Measurements from ENCODE around the gene HM13. TPM values are rescaled to one million over a fixed set of nuclear protein-coding genes. Genes with fewer than 3 reads are reported as not detected.
"Not testable (repeated sequence)": the region's sequence is repeated elsewhere in the genome, so short reads cannot be mapped to it uniquely, and the experiment has no call there.

The HM13 gene
- total RNA-seq, 5 donors from 2014 or later (not counting 1 experiment from before 2014, with no cell fraction given): 108 to 149 (median 140) TPM

DNA sequence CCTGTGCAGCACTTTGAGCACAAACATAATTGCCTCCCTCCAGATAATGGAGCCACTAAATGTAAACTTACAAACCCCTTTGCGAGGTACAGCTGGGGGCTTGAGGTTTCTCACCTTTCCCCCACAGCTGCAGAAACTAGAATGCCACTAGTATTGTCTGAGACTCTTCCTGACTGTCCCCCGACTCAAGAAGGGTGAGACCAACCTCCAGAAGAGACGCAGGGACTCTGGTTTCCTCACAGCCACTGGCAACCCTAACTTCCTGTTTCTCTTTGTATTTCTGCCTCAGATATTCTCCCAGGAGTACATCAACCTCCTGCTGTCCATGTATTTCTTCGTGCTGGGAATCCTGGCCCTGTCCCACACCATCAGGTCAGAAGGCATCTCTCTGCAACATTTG, 23.6 kb downstream of the HM13 start:
- DNase-seq (no peak), ATAC-seq (replicated peaks in 1 of 4) (no peak)
- H3K9me3 Mint-ChIP-seq: no peaks in the 10 kb centered on the region
- POLR2A ChIA-PET: no interaction called here
- no peak overlapping the region for H3K4me3 Mint-ChIP-seq
- peaks cover 8 to 77% of the 10 kb centered on the region in 2 donors for H3K36me3 ChIP-seq (ENCODE audit: control insufficient read depth in 2 of 2, extremely low read depth in 1 of 2, insufficient read depth in 1 of 2, low read length in 1 of 2)
- H3K4me3 ChIP-seq (ENCODE audit: control insufficient read depth in 1 of 2, extremely low read depth in 1 of 2, low read length in 1 of 2): no peak overlapping the region
- 32% methylated on average over 4 of the region's 4 CpGs for WGBS (ENCODE audit: insufficient coverage)
- H3K36me3 Mint-ChIP-seq: peaks cover 47% of the 10 kb centered on the region
- peaks cover 10 to 28% (median 18%) of the 10 kb centered on the region in 3 donors for H3K4me1 Mint-ChIP-seq
- H3K9me3 ChIP-seq: no peaks in the 10 kb centered on the region
- peaks cover 0 to 9% of the 10 kb centered on the region in 2 experiments for H3K4me1 ChIP-seq (ENCODE audit: control insufficient read depth in 1 of 2, extremely low read depth in 1 of 2, insufficient read depth in 2 of 2, low read length in 2 of 2)
- CTCF ChIA-PET: no interaction called here
- H3K27ac ChIP-seq (ENCODE audit: low read length): no peak overlapping the region
- peak overlapping the region in 1 of 2 donors; percentile 4 for H3K27ac Mint-ChIP-seq
- no peaks in the 10 kb centered on the region for H3K27me3 Mint-ChIP-seq
- H3K27me3 ChIP-seq (replicated peaks in 1 of 2; ENCODE audit: control insufficient read depth in 2 of 2, extremely low read depth in 1 of 2, insufficient read depth in 2 of 2, low read length in 1 of 2): no peaks in the 10 kb centered on the region

DNA sequence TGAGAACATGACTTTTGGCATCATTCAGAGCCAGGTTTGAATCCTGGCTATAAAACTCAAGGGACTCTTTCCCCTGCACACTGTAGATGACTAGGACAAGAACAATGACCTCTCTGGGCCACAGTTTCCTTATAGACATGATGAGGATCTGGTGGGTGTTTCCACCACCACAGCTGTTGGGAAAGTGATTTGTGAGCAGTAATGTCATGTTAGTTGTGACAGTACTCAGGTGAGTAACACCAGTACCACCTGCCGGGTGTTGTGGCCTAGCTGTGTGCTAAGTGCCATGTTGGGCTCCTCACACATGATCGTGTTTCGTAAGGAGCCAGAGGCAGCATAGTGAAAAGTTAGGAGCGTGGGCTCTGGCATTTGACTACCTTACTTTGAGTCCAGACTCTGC, 24.1 kb downstream of the HM13 start:
- H3K36me3 ChIP-seq (ENCODE audit: control insufficient read depth in 2 of 2, extremely low read depth in 1 of 2, insufficient read depth in 1 of 2, low read length in 1 of 2): peaks cover 8 to 76% of the 10 kb centered on the region in 2 donors
- peaks cover 10 to 28% (median 18%) of the 10 kb centered on the region in 3 donors for H3K4me1 Mint-ChIP-seq
- ATAC-seq (replicated peaks in 1 of 4): no peak

DNA sequence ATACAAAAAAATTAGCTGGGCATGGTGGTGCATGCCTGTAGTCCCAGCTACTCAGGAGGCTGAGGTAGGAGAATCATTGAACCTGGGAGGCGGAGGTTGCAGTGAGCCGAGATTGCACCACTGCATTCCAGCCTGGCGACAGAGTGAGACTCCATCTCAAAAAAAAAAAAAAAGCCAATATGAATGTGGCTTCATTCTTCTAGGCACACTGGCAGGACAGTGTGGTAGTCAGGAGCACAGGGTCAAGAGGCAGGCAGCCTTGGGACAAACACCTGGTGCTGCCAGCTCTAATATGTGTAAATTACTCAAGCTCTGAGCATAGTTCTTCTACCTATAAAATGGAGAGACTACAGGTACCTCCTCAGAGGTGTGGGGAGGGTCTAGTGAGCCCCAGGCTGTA, 25.4 kb downstream of the HM13 start:
- Mint-ChIP-seq H3K36me3 (peaks cover 40% of the 10 kb centered on the region), H3K4me1 (peaks cover 10 to 25% (median 18%) of the 10 kb centered on the region in 3 donors)
- H3K27me3 ChIP-seq (replicated peaks in 1 of 2; ENCODE audit: control insufficient read depth in 2 of 2, extremely low read depth in 1 of 2, insufficient read depth in 2 of 2, low read length in 1 of 2); DNase-seq; POLR2A ChIA-PET; H3K4me3 ChIP-seq (ENCODE audit: control insufficient read depth in 1 of 2, extremely low read depth in 1 of 2, low read length in 1 of 2); H3K9me3 Mint-ChIP-seq; H3K4me3 Mint-ChIP-seq; H3K27ac Mint-ChIP-seq; ATAC-seq (replicated peaks in 1 of 4); CTCF ChIA-PET; H3K27ac ChIP-seq (ENCODE audit: low read length); H3K27me3 Mint-ChIP-seq; H3K9me3 ChIP-seq: not testable (repeated sequence)
- peaks cover 8 to 69% of the 10 kb centered on the region in 2 donors for H3K36me3 ChIP-seq (ENCODE audit: control insufficient read depth in 2 of 2, extremely low read depth in 1 of 2, insufficient read depth in 1 of 2, low read length in 1 of 2)
- peaks cover 0 to 11% of the 10 kb centered on the region in 2 experiments for H3K4me1 ChIP-seq (ENCODE audit: control insufficient read depth in 1 of 2, extremely low read depth in 1 of 2, insufficient read depth in 2 of 2, low read length in 2 of 2)
- 80% methylated on average over 1 of the region's 3 CpGs for WGBS (ENCODE audit: insufficient coverage)

More for the DNA sequence above, 24.1 kb downstream of the HM13 start:
- H3K27me3 Mint-ChIP-seq: no peaks in the 10 kb centered on the region
- H3K4me3 ChIP-seq (ENCODE audit: control insufficient read depth in 1 of 2, extremely low read depth in 1 of 2, low read length in 1 of 2): no peak overlapping the region
- CTCF ChIA-PET: no interaction called here
- no peak overlapping the region for H3K27ac ChIP-seq (ENCODE audit: low read length)
- POLR2A ChIA-PET: interaction anchor here in 1 of 2 donors (0.6 kb wide), 1 partner anchor 198 kb away, joined by 4 read pairs; no protein-coding TSS in a partner anchor
- no peaks in the 10 kb centered on the region for H3K27me3 ChIP-seq (replicated peaks in 1 of 2; ENCODE audit: control insufficient read depth in 2 of 2, extremely low read depth in 1 of 2, insufficient read depth in 2 of 2, low read length in 1 of 2)
- peak overlapping the region in 1 of 2 donors; percentile 4 for H3K27ac Mint-ChIP-seq
- 92% methylated on average over 2 of the region's 4 CpGs for WGBS (ENCODE audit: insufficient coverage)
- peaks cover 0 to 10% of the 10 kb centered on the region in 2 experiments for H3K4me1 ChIP-seq (ENCODE audit: control insufficient read depth in 1 of 2, extremely low read depth in 1 of 2, insufficient read depth in 2 of 2, low read length in 2 of 2)
- H3K9me3 ChIP-seq: no peaks in the 10 kb centered on the region
- no peak for DNase-seq
- H3K36me3 Mint-ChIP-seq: peaks cover 46% of the 10 kb centered on the region
- H3K4me3 Mint-ChIP-seq: no peak overlapping the region
- H3K9me3 Mint-ChIP-seq: no peaks in the 10 kb centered on the region

DNA sequence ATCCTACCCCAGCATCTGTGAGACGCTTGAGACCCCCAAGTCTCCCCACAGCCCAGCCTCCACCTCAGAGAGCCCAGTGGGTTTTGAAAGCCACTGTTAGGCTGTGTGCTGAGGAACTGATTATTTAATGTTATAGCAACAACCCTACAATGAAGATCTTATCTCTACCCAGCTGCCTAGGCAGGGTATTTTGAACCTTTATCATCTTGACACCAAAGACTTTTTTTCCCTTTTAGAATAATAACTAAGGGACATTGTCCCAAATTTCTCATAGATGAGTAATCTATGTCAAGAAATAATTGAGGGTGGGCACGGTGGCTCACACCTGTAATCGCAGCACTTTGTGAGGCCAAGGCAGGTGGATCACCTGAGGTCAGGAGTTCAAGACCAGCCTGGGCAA, 26.2 kb downstream of the HM13 start:
- Mint-ChIP-seq H3K4me1 (peaks cover 10 to 25% (median 18%) of the 10 kb centered on the region in 3 donors), H3K27me3 (no peaks in the 10 kb centered on the region), H3K36me3 (peaks cover 41% of the 10 kb centered on the region), H3K9me3 (no peaks in the 10 kb centered on the region), H3K27ac (no peak overlapping the region), H3K4me3 (no peak overlapping the region)
- Histone ChIP-seq H3K9me3 (no peaks in the 10 kb centered on the region), H3K4me1 (ENCODE audit: control insufficient read depth in 1 of 2, extremely low read depth in 1 of 2, insufficient read depth in 2 of 2, low read length in 2 of 2) (peaks cover 0 to 11% of the 10 kb centered on the region in 2 experiments), H3K27ac (ENCODE audit: low read length) (no peak overlapping the region), H3K36me3 (ENCODE audit: control insufficient read depth in 2 of 2, extremely low read depth in 1 of 2, insufficient read depth in 1 of 2, low read length in 1 of 2) (peaks cover 8 to 70% of the 10 kb centered on the region in 2 donors), H3K4me3 (ENCODE audit: control insufficient read depth in 1 of 2, extremely low read depth in 1 of 2, low read length in 1 of 2) (no peak overlapping the region), H3K27me3 (replicated peaks in 1 of 2; ENCODE audit: control insufficient read depth in 2 of 2, extremely low read depth in 1 of 2, insufficient read depth in 2 of 2, low read length in 1 of 2) (no peaks in the 10 kb centered on the region)
- ChIA-PET CTCF (no interaction called here), POLR2A (no interaction called here)
- WGBS (ENCODE audit: insufficient coverage): no CpG with 5 or more reads among the region's 3 CpGs
- DNase-seq (no peak), ATAC-seq (replicated peaks in 1 of 4) (no peak)

DNA sequence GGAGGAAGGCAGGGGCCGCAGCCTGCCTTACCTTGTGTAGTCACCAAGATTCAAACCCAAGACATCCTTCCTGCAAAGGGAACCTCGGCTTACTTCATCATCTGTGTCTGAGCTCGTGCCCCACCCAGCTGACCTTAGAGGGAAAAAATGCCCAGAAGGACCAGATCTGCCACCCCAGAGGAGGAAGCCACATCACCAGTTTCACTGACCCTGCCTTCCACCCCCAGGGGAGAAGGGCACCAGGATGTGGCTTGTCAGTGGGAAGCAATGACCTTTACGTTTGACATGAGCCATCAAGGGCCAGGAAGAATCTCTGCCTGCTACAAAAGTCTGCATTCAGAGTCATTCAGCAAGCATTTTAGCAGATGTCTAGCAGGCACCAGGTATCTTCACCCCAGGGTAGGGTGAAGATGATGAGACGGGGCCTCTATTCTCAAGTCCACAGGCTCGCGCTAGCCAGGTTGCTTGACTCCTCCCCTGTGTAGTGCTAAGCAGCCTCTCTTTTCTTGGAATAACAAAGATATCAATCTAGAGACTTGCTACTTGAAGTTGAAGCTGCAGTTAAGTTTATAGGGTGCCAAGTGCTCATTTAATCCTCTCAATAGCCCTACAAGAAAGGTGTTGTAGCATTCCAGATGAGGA, 28.1 kb downstream of the HM13 start:
- ChIA-PET POLR2A (no interaction called here), CTCF (interaction anchor here in 1 of 2 donors (1.0 kb wide), 1 partner anchor 70 kb away, joined by 3 read pairs; no protein-coding TSS in a partner anchor)
- Mint-ChIP-seq H3K36me3 (peaks cover 32% of the 10 kb centered on the region), H3K9me3 (no peaks in the 10 kb centered on the region), H3K27ac (peak overlapping the region; percentile 71 to 72), H3K4me3 (peak overlapping the region in 1 of 3 donors; percentile 17), H3K27me3 (no peaks in the 10 kb centered on the region), H3K4me1 (peaks cover 12 to 21% (median 15%) of the 10 kb centered on the region in 3 donors)
- Histone ChIP-seq H3K4me3 (ENCODE audit: control insufficient read depth in 1 of 2, extremely low read depth in 1 of 2, low read length in 1 of 2) (no peak overlapping the region), H3K4me1 (ENCODE audit: control insufficient read depth in 1 of 2, extremely low read depth in 1 of 2, insufficient read depth in 2 of 2, low read length in 2 of 2) (peaks cover 0 to 16% of the 10 kb centered on the region in 2 experiments), H3K36me3 (ENCODE audit: control insufficient read depth in 2 of 2, extremely low read depth in 1 of 2, insufficient read depth in 1 of 2, low read length in 1 of 2) (peaks cover 4 to 57% of the 10 kb centered on the region in 2 donors), H3K27ac (ENCODE audit: low read length) (no peak overlapping the region), H3K9me3 (no peaks in the 10 kb centered on the region), H3K27me3 (replicated peaks in 1 of 2; ENCODE audit: control insufficient read depth in 2 of 2, extremely low read depth in 1 of 2, insufficient read depth in 2 of 2, low read length in 1 of 2) (no peaks in the 10 kb centered on the region)
- WGBS (ENCODE audit: insufficient coverage): 38% methylated on average over 4 of the region's 7 CpGs
- DNase-seq (no peak), ATAC-seq (replicated peaks in 1 of 4) (no peak)

DNA sequence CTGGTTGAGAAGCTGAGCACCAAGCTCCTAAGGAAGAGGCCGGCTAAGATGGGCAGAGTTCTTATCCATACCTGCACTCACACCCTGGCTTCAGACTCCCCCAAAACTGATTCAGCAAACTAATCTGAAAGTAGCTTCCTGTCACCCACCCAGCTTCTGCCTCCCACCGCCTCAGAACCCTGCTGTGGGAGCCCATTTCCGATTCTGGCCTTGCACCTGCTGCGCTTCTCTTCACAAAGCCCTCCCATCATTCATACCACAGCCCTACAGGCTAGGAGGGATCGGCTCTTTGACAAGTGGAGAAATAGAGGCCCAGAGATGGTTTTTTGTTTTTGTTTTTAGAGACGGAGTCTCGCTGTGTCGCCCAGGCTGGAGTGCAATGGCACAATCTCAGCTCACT, 28.7 kb downstream of the HM13 start:
- H3K36me3 Mint-ChIP-seq: peaks cover 35% of the 10 kb centered on the region
- CTCF ChIA-PET: no interaction called here
- no peak overlapping the region for H3K27ac ChIP-seq (ENCODE audit: low read length)
- WGBS (ENCODE audit: insufficient coverage): 94% methylated on average over 5 of the region's 8 CpGs
- H3K9me3 ChIP-seq: no peaks in the 10 kb centered on the region
- no peak overlapping the region for H3K4me3 Mint-ChIP-seq
- POLR2A ChIA-PET: no interaction called here
- no peaks in the 10 kb centered on the region for H3K27me3 Mint-ChIP-seq
- no peaks in the 10 kb centered on the region for H3K9me3 Mint-ChIP-seq
- peak overlapping the region in 1 of 2 donors; percentile 52 for H3K27ac Mint-ChIP-seq
- no peak overlapping the region for H3K4me3 ChIP-seq (ENCODE audit: control insufficient read depth in 1 of 2, extremely low read depth in 1 of 2, low read length in 1 of 2)
- peaks cover 0 to 12% of the 10 kb centered on the region in 2 experiments for H3K4me1 ChIP-seq (ENCODE audit: control insufficient read depth in 1 of 2, extremely low read depth in 1 of 2, insufficient read depth in 2 of 2, low read length in 2 of 2)
- peaks cover 16 to 23% (median 20%) of the 10 kb centered on the region in 3 donors for H3K4me1 Mint-ChIP-seq
- no peak for DNase-seq
- peaks cover 4 to 51% of the 10 kb centered on the region in 2 donors for H3K36me3 ChIP-seq (ENCODE audit: control insufficient read depth in 2 of 2, extremely low read depth in 1 of 2, insufficient read depth in 1 of 2, low read length in 1 of 2)
- ATAC-seq (replicated peaks in 1 of 4): no peak
- H3K27me3 ChIP-seq (replicated peaks in 1 of 2; ENCODE audit: control insufficient read depth in 2 of 2, extremely low read depth in 1 of 2, insufficient read depth in 2 of 2, low read length in 1 of 2): no peaks in the 10 kb centered on the region

All from T-cell (primary cell).